ENCODE results near the gene POLA2.

Gene POLA2

DNA sequence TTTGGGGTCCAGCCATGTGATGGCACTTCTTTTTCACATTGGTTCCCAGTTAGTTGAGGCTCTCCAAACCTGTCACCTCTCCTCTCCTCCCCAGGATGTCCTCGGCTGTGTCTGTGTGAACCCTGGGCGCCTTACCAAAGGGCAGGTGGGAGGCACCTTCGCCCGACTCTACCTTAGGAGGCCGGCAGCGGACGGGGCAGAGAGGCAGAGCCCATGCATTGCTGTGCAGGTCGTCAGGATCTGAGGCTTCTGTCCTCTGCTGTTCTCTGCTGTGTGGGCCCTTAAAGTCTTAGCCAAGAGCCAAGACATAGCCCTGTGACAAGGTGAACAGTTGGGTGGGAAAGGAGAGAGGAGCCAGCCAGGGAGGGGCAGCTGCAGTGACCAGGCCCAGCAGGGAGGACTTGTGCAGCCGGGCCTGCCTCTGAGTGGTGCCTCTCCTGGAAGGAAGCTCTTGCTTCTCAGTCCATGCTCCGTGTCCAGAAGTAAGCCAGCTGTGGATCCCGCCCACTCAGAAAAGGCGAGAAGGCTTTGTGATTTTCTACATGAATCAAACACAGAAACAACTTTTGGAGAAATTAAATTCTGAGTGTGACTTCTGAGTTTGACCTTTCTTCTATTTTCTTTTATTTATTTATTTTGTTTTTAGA is 35.4 kb downstream of the POLA2 start:
- H3K36me3 ChIP-seq (ENCODE audit: control insufficient read depth in 1 of 2, insufficient read depth in 2 of 2, low read length in 2 of 2): peaks cover 43 to 54% of the 10 kb centered on the region in 2 experiments
- peaks cover 11 to 17% of the 10 kb centered on the region in 2 experiments for H3K4me1 ChIP-seq (ENCODE audit: control insufficient read depth in 1 of 2, insufficient read depth in 2 of 2, low read length in 2 of 2)
- H2BK120ac ChIP-seq (ENCODE audit: insufficient read depth, low read length, poor library complexity): no peak overlapping the region
- no peak overlapping the region for H4K91ac ChIP-seq (ENCODE audit: low read depth, low read length)
- H3K4me3 ChIP-seq (ENCODE audit: low read depth, low read length): no peak overlapping the region
- no peak overlapping the region for H4K8ac ChIP-seq (ENCODE audit: low read depth, low read length)
- no peak overlapping the region for H3K14ac ChIP-seq (ENCODE audit: low read length)
- no peak for DNase-seq
- no peak overlapping the region for H3K23ac ChIP-seq (ENCODE audit: low read length)
- peaks cover 5% of the 10 kb centered on the region for H3K79me1 ChIP-seq (ENCODE audit: low read length)
- no peaks in the 10 kb centered on the region for H3K27me3 ChIP-seq (ENCODE audit: insufficient read depth, low read length)
- H2AFZ ChIP-seq (ENCODE audit: insufficient read depth, low read length, poor library complexity): no peak overlapping the region
- H3K27ac ChIP-seq (ENCODE audit: low read depth, low read length): no peak overlapping the region
- no peak overlapping the region for H3K4ac ChIP-seq (ENCODE audit: low read depth, low read length)
- H2BK12ac ChIP-seq (ENCODE audit: low read length): no peak overlapping the region
- WGBS (ENCODE audit: extremely low coverage, insufficient coverage, insufficient read length): no CpG with 5 or more reads among the region's 12 CpGs
- H3K18ac ChIP-seq (ENCODE audit: low read length): no peak overlapping the region
- no peak overlapping the region for H2BK5ac ChIP-seq (ENCODE audit: low read depth, low read length, poor library complexity)
- H3K9ac ChIP-seq (ENCODE audit: low read length): no peak overlapping the region
- no peak overlapping the region for H2AK5ac ChIP-seq (ENCODE audit: low read length)
- peaks cover 1% of the 10 kb centered on the region for H3K9me3 ChIP-seq (ENCODE audit: insufficient read depth, low read depth, low read length)
- H4K12ac ChIP-seq (ENCODE audit: low read depth, low read length): no peak overlapping the region
- no peak overlapping the region for H3K4me2 ChIP-seq (ENCODE audit: low read length)
- no peaks in the 10 kb centered on the region for H3K79me2 ChIP-seq (ENCODE audit: control insufficient read depth, insufficient read depth, low read length, poor library complexity)

DNA sequence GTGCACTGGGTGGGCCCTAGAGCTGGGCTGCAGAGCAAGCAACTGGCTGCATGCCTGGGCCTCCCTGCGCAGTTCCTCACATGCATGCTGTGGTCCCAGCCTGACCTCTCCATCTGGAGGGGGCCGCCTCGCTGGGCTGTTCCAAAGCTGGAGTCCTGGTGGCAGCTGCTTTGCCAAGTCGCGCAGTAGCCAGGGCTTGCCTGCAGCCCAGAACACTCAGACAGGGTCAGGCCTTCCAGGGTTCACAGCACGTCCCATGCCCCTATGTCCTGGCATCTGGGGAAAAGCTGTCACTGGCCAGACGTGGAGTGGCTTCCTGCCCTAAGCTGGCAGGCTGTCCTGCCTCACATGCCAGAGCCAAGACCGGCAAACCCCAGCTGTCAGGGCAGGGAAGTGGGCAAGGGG is 36.4 kb downstream of the POLA2 start:
- peaks cover 1% of the 10 kb centered on the region for H3K9me3 ChIP-seq (ENCODE audit: insufficient read depth, low read depth, low read length)
- H2BK5ac ChIP-seq (ENCODE audit: low read depth, low read length, poor library complexity): no peak overlapping the region
- H2BK120ac ChIP-seq (ENCODE audit: insufficient read depth, low read length, poor library complexity): no peak overlapping the region
- no peak overlapping the region for H3K4me3 ChIP-seq (ENCODE audit: low read depth, low read length)
- no peak overlapping the region for H2AFZ ChIP-seq (ENCODE audit: insufficient read depth, low read length, poor library complexity)
- H3K79me2 ChIP-seq (ENCODE audit: control insufficient read depth, insufficient read depth, low read length, poor library complexity): no peaks in the 10 kb centered on the region
- H3K27me3 ChIP-seq (ENCODE audit: insufficient read depth, low read length): no peaks in the 10 kb centered on the region
- DNase-seq: no peak
- H3K4me2 ChIP-seq (ENCODE audit: low read length): no peak overlapping the region
- H3K18ac ChIP-seq (ENCODE audit: low read length): no peak overlapping the region
- no peak overlapping the region for H3K27ac ChIP-seq (ENCODE audit: low read depth, low read length)
- H3K14ac ChIP-seq (ENCODE audit: low read length): no peak overlapping the region
- H4K8ac ChIP-seq (ENCODE audit: low read depth, low read length): no peak overlapping the region
- no peak overlapping the region for H2BK12ac ChIP-seq (ENCODE audit: low read length)
- no peak overlapping the region for H3K9ac ChIP-seq (ENCODE audit: low read length)
- H3K23ac ChIP-seq (ENCODE audit: low read length): no peak overlapping the region
- WGBS (ENCODE audit: extremely low coverage, insufficient coverage, insufficient read length): no CpG with 5 or more reads among the region's 8 CpGs
- H3K79me1 ChIP-seq (ENCODE audit: low read length): peaks cover 5% of the 10 kb centered on the region
- no peak overlapping the region for H4K12ac ChIP-seq (ENCODE audit: low read depth, low read length)
- H4K91ac ChIP-seq (ENCODE audit: low read depth, low read length): no peak overlapping the region
- peaks cover 43 to 50% of the 10 kb centered on the region in 2 experiments for H3K36me3 ChIP-seq (ENCODE audit: control insufficient read depth in 1 of 2, insufficient read depth in 2 of 2, low read length in 2 of 2)
- no peak overlapping the region for H2AK5ac ChIP-seq (ENCODE audit: low read length)
- peaks cover 11 to 15% of the 10 kb centered on the region in 2 experiments for H3K4me1 ChIP-seq (ENCODE audit: control insufficient read depth in 1 of 2, insufficient read depth in 2 of 2, low read length in 2 of 2)
- H3K4ac ChIP-seq (ENCODE audit: low read depth, low read length): no peak overlapping the region

DNA sequence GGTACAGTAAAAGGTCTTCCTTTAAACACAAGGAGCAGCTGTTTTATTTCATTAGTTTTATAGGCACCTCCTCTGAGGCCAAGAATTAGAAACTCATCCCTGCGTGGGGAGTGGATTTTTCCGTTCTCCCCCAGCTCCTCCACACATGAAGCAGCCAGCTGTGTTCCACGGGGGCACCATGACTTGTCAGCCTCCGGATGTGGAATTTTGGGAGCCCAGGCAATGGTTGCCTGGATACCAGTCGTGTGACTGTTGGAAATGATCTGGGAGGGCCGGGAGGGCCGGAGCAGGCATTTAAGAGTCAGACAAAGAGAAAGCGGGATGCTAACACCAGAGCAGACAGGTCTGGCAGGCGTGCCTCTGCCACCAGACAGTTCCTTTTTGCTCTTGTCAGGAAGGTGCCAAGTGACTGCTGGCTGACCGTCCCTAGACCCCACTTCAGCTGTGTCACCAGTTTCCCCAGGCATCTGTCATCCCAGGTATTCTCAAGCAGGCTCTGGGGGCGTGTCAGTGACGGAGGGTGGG is 37.0 kb downstream of the POLA2 start:
- H4K91ac ChIP-seq (ENCODE audit: low read depth, low read length): no peak overlapping the region
- H3K9ac ChIP-seq (ENCODE audit: low read length): no peak overlapping the region
- H2BK120ac ChIP-seq (ENCODE audit: insufficient read depth, low read length, poor library complexity): no peak overlapping the region
- H3K18ac ChIP-seq (ENCODE audit: low read length): no peak overlapping the region
- no peak overlapping the region for H3K4ac ChIP-seq (ENCODE audit: low read depth, low read length)
- H2AFZ ChIP-seq (ENCODE audit: insufficient read depth, low read length, poor library complexity): no peak overlapping the region
- H3K4me2 ChIP-seq (ENCODE audit: low read length): no peak overlapping the region
- H3K23ac ChIP-seq (ENCODE audit: low read length): no peak overlapping the region
- no peak overlapping the region for H3K27ac ChIP-seq (ENCODE audit: low read depth, low read length)
- WGBS (ENCODE audit: extremely low coverage, insufficient coverage, insufficient read length): no CpG with 5 or more reads among the region's 12 CpGs
- H3K4me3 ChIP-seq (ENCODE audit: low read depth, low read length): no peak overlapping the region
- no peaks in the 10 kb centered on the region for H3K79me2 ChIP-seq (ENCODE audit: control insufficient read depth, insufficient read depth, low read length, poor library complexity)
- H4K8ac ChIP-seq (ENCODE audit: low read depth, low read length): no peak overlapping the region
- H2BK12ac ChIP-seq (ENCODE audit: low read length): no peak overlapping the region
- H3K14ac ChIP-seq (ENCODE audit: low read length): no peak overlapping the region
- peaks cover 1% of the 10 kb centered on the region for H3K9me3 ChIP-seq (ENCODE audit: insufficient read depth, low read depth, low read length)
- no peaks in the 10 kb centered on the region for H3K27me3 ChIP-seq (ENCODE audit: insufficient read depth, low read length)
- H3K36me3 ChIP-seq (ENCODE audit: control insufficient read depth in 1 of 2, insufficient read depth in 2 of 2, low read length in 2 of 2): peaks cover 45 to 48% of the 10 kb centered on the region in 2 experiments
- no peak overlapping the region for H2BK5ac ChIP-seq (ENCODE audit: low read depth, low read length, poor library complexity)
- no peak overlapping the region for H2AK5ac ChIP-seq (ENCODE audit: low read length)
- DNase-seq: no peak
- no peak overlapping the region for H4K12ac ChIP-seq (ENCODE audit: low read depth, low read length)
- H3K79me1 ChIP-seq (ENCODE audit: low read length): peaks cover 5% of the 10 kb centered on the region
- peaks cover 11 to 15% of the 10 kb centered on the region in 2 experiments for H3K4me1 ChIP-seq (ENCODE audit: control insufficient read depth in 1 of 2, insufficient read depth in 2 of 2, low read length in 2 of 2)

DNA sequence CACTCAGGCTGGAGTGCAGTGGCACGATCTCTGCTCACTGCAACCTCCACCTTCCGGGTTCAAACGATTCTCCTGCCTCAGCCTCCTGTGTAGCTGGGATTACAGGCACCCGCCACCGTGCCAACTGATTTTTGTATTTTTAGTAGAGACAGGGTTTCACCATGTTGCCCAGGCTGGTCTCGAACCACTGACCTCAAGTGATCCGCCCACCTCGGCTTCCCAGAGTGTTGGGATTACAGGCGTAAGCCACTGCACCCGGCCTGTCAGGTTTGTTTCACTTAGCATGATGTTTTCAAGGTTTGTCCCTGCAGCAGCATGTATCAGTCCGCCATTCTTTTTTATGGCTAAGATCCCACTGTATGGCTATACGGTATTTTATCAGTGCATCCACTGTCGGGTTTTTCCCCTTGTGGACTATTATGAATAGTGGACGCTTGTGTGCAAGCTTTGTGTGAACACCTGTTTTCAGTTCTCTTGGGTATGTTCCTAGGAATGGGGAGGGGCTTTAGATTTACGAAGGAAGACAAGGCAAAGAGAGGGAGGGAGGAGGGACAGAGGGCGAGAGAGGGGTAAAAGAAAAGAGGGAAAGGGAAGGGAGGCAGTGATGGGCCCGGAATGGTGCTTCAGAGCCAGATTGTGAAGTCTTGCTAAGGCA is 39.0 kb downstream of the POLA2 start:
- no peak overlapping the region for H3K27ac ChIP-seq (ENCODE audit: low read depth, low read length)
- no peak overlapping the region for H2BK5ac ChIP-seq (ENCODE audit: low read depth, low read length, poor library complexity)
- no peak overlapping the region for H2AK5ac ChIP-seq (ENCODE audit: low read length)
- peaks cover 1% of the 10 kb centered on the region for H3K9me3 ChIP-seq (ENCODE audit: insufficient read depth, low read depth, low read length)
- H3K79me2 ChIP-seq (ENCODE audit: control insufficient read depth, insufficient read depth, low read length, poor library complexity): no peaks in the 10 kb centered on the region
- no peak overlapping the region for H3K4ac ChIP-seq (ENCODE audit: low read depth, low read length)
- no peak overlapping the region for H3K4me2 ChIP-seq (ENCODE audit: low read length)
- H3K23ac ChIP-seq (ENCODE audit: low read length): no peak overlapping the region
- peaks cover 5% of the 10 kb centered on the region for H3K79me1 ChIP-seq (ENCODE audit: low read length)
- no peak overlapping the region for H4K91ac ChIP-seq (ENCODE audit: low read depth, low read length)
- no peaks in the 10 kb centered on the region for H3K27me3 ChIP-seq (ENCODE audit: insufficient read depth, low read length)
- H3K4me1 ChIP-seq (ENCODE audit: control insufficient read depth in 1 of 2, insufficient read depth in 2 of 2, low read length in 2 of 2): peaks cover 11 to 15% of the 10 kb centered on the region in 2 experiments
- no peak for DNase-seq
- peaks cover 34 to 38% of the 10 kb centered on the region in 2 experiments for H3K36me3 ChIP-seq (ENCODE audit: control insufficient read depth in 1 of 2, insufficient read depth in 2 of 2, low read length in 2 of 2)
- no peak overlapping the region for H2AFZ ChIP-seq (ENCODE audit: insufficient read depth, low read length, poor library complexity)
- no peak overlapping the region for H4K12ac ChIP-seq (ENCODE audit: low read depth, low read length)
- H3K14ac ChIP-seq (ENCODE audit: low read length): no peak overlapping the region
- H4K8ac ChIP-seq (ENCODE audit: low read depth, low read length): no peak overlapping the region
- no CpG with 5 or more reads among the region's 17 CpGs for WGBS (ENCODE audit: extremely low coverage, insufficient coverage, insufficient read length)
- no peak overlapping the region for H3K18ac ChIP-seq (ENCODE audit: low read length)
- H3K4me3 ChIP-seq (ENCODE audit: low read depth, low read length): no peak overlapping the region
- no peak overlapping the region for H2BK12ac ChIP-seq (ENCODE audit: low read length)
- H2BK120ac ChIP-seq (ENCODE audit: insufficient read depth, low read length, poor library complexity): no peak overlapping the region
- H3K9ac ChIP-seq (ENCODE audit: low read length): no peak overlapping the region
